Endothelial cell of umbilical vein (primary cell): ENCODE results near the gene CEACAM5. TPM values are rescaled to one million over a fixed set of nuclear protein-coding genes. Genes with fewer than 3 reads are reported as not detected.

Experiments
- BruUV-seq: library from RNA; stranded (reverse); fragments of 400-500 nt; replicated peaks from 2 replicates; lab custom pipeline; 2021; lab: Mats Ljungman, UMichigan
- CTCF ChIA-PET: fragments of 300-600, 350-600 bp; sonication (Branson Sonifier 250); formaldehyde crosslinking; loops from one replicate; lab custom pipeline; 2021; ENCODE audit warnings: antibody characterized with exemption, inconsistent platforms; lab: Charles Lee
- POLR2A ChIA-PET: fragments of 300-600, 350-600 bp; sonication (Branson Sonifier 250); formaldehyde crosslinking; loops from one replicate; lab custom pipeline; 2021; ENCODE audit warnings: antibody characterized with exemption, inconsistent platforms; lab: Charles Lee
- DNase-seq: peaks from one replicate; pipeline ENCODE4 v3.0.0-alpha.2; 2011; ENCODE audit warnings: low read depth, low spot score
- FAIRE-seq: peaks from 2 replicates; lab custom pipeline; 2011; peaks lifted over from hg19 to GRCh38; lab: Jason Lieb, UNC
- H2AFZ ChIP-seq: 2 replicates; pipeline ENCODE4 v1.6.0; 2012; ENCODE audit warnings: low read depth, low read length, control low read depth, inconsistent platforms
- H3K27ac ChIP-seq: 2 replicates; pipeline ENCODE4 v1.5.1; 2011; ENCODE audit warnings: low read depth, mild to moderate bottlenecking, control low read depth, low read length, moderate library complexity; ENCODE audit not compliant: insufficient read depth
- H3K27me3 ChIP-seq, 2 experiments: 2 replicates each; pipeline versions ENCODE4 v1.6.0 to v1.6.1; 2011; ENCODE audit warnings: low read length in 2 of 2, mixed read lengths in 1 of 2; ENCODE audit not compliant: control insufficient read depth in 2 of 2, insufficient read depth in 2 of 2
- H3K36me3 ChIP-seq, 2 experiments: 2 replicates in 1 of 2; 3 replicates in 1 of 2; pipeline ENCODE4 v1.5.1; 2011; ENCODE audit warnings: low read length in 2 of 2, mild to moderate bottlenecking in 1 of 2, moderate library complexity in 1 of 2; ENCODE audit not compliant: control insufficient read depth in 2 of 2, insufficient read depth in 2 of 2; ENCODE audit errors: extremely low read depth in 1 of 2
- H3K4me1 ChIP-seq: 3 replicates; pipeline ENCODE4 v1.5.1; 2011; ENCODE audit warnings: mild to moderate bottlenecking, low read length; ENCODE audit not compliant: control insufficient read depth, insufficient read depth; ENCODE audit errors: extremely low read depth
- H3K4me2 ChIP-seq: 2 replicates; pipeline ENCODE4 v1.6.1; 2011; ENCODE audit warnings: low read length, control low read depth, mixed read lengths; ENCODE audit not compliant: insufficient read depth
- H3K4me3 ChIP-seq, 3 experiments: fragments of 200-600 bp in 1 of 3; sonication (generic), shearing (Covaris generic) in 1 of 3; replicated peaks in 1 of 3; 2 replicates each; pipeline ENCODE4 v1.5.1; 2011 to 2016; ENCODE audit warnings: control low read depth in 3 of 3, low read length in 3 of 3, mild to moderate bottlenecking in 2 of 3, inconsistent platforms in 1 of 3, low read depth in 1 of 3, moderate library complexity in 1 of 3; ENCODE audit not compliant: insufficient read depth in 1 of 3
- H3K79me2 ChIP-seq: 2 replicates; pipeline ENCODE4 v1.6.0; 2012; ENCODE audit warnings: low read length, inconsistent platforms; ENCODE audit not compliant: control insufficient read depth, insufficient read depth
- H3K9ac ChIP-seq: replicated peaks from 2 replicates; pipeline ENCODE3; 2011; ENCODE audit warnings: low read length, control low read depth; ENCODE audit not compliant: insufficient read depth; ENCODE audit errors: extremely low read depth
- H3K9me1 ChIP-seq: replicated peaks from 3 replicates; pipeline ENCODE4 v1.6.0; 2011; ENCODE audit warnings: mild to moderate bottlenecking, low read length; ENCODE audit not compliant: control insufficient read depth, insufficient read depth; ENCODE audit errors: extremely low read depth
- H3K9me3 ChIP-seq: replicated peaks from 2 replicates; pipeline ENCODE4 v1.5.1; 2012; ENCODE audit warnings: low read length, inconsistent platforms; ENCODE audit not compliant: control insufficient read depth, insufficient read depth
- H4K20me1 ChIP-seq: replicated peaks from 2 replicates; pipeline ENCODE3; 2011; ENCODE audit warnings: mild to moderate bottlenecking, low read length; ENCODE audit not compliant: control insufficient read depth, insufficient read depth; ENCODE audit errors: extremely low read depth
- EZH2 ChIP-seq: IDR thresholded peaks from 2 replicates; pipeline ENCODE4 v1.6.1; 2012; ENCODE audit warnings: borderline replicate concordance, low read depth, mild to moderate bottlenecking, moderate library complexity, low read length, inconsistent platforms; ENCODE audit not compliant: severe bottlenecking
- FOS ChIP-seq: IDR thresholded peaks from 2 replicates; pipeline ENCODE4 v1.6.1; 2011; ENCODE audit warnings: mild to moderate bottlenecking, low read length, moderate library complexity, borderline replicate concordance; ENCODE audit not compliant: insufficient read depth
- GATA2 ChIP-seq: IDR thresholded peaks from 2 replicates; pipeline ENCODE4 v1.7.0; 2011; ENCODE audit warnings: low read depth, mild to moderate bottlenecking, moderate library complexity, mixed read lengths, low read length; ENCODE audit not compliant: insufficient read length, insufficient read depth
- JUN ChIP-seq: IDR thresholded peaks from 2 replicates; pipeline ENCODE4 v1.6.1; 2011; ENCODE audit warnings: borderline replicate concordance, low read depth; ENCODE audit not compliant: insufficient read length, insufficient read depth
- MYC ChIP-seq: IDR thresholded peaks from one replicate; pipeline ENCODE4 v1.6.1; 2011; ENCODE audit warnings: mild to moderate bottlenecking, low read depth, low read length
- POLR2A ChIP-seq: IDR thresholded peaks from 2 replicates; pipeline ENCODE4 v1.6.1; 2012; ENCODE audit warnings: low read depth, mild to moderate bottlenecking, control low read depth, low read length
- POLR2AphosphoS5 ChIP-seq: IDR thresholded peaks from 2 replicates; pipeline ENCODE4 v1.6.1; 2012; ENCODE audit warnings: low read depth, mild to moderate bottlenecking, control low read depth, low read length, moderate library complexity; ENCODE audit not compliant: insufficient read depth
- dilution Hi-C: fragments of 300-500 bp; cut with MboI; formaldehyde crosslinking; loops from one replicate; pipeline ENCODE4 v1.15.0; 2019; ENCODE audit warnings: low sequenced_read_pairs; ENCODE audit not compliant: extremely low pct_ligation_motif_present
- intact Hi-C: fragments of 100-400 bp; cut with micrococcal nuclease; formaldehyde crosslinking; loops from one replicate; pipeline ENCODE4 v1.10.0; 2022
- polyA plus RNA-seq, 4 experiments: library from polyadenylated mRNA; depleted of rRNA in 3 of 4; stranded (reverse) in 3 of 4; unstranded in 1 of 4; fragments of >200 nt; gene quantifications; 2 replicates each; pipeline versions ENCODE4 v1.2.1 to v1.2.3, GENCODE V29; 2011 to 2012; ENCODE audit warnings: missing spikeins in 1 of 4
- total RNA-seq: library from RNA; stranded (reverse); gene quantifications from 2 replicates; pipeline ENCODE4 v1.2.3, GENCODE V29; 2021
- TF ChIP-seq, protein P1 (sequence below): IDR thresholded peaks from 2 replicates; pipeline ENCODE4 v1.6.1; 2011; ENCODE audit not compliant: insufficient read depth, insufficient read length
- TF ChIP-seq, protein P2 (sequence below), 2 donors: IDR thresholded peaks; 1 replicate in 1 of 2; 2 replicates in 1 of 2; pipeline ENCODE4 v1.5.1; 2011; ENCODE audit warnings: low read length in 2 of 2, mild to moderate bottlenecking in 2 of 2, moderate library complexity in 2 of 2, control low read depth in 1 of 2, inconsistent platforms in 1 of 2, low read depth in 1 of 2; ENCODE audit not compliant: insufficient read depth in 1 of 2; ENCODE audit errors: extremely low read depth in 1 of 2

CEACAM5 gene
- total and polyA plus RNA-seq, 2 donors (not counting 3 experiments of a cell fraction or from before 2014, with no cell fraction given) = not detected

DNA sequence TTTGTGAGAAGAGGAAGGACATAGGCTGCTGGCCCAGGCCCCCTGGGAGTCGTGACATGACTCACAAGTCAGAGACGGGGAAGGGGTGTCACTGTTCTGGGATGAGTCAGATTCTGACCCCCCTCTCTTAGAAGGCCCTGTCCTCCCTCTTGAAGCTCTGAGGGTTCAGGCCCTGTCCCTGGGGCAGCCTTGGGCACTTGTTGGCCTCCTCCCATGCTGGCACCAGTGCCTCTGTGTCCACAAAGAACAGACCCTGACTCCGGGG is 17.7 kb upstream of the CEACAM5 start:
- H3K4me1 ChIP-seq = no peaks in the 10 kb centered on the region
- CTCF ChIA-PET = interaction anchor here (0.6 to 3.3 kb wide), 11 partner anchors 8 to 143 kb away, joined by 3 to 45 read pairs (median 3); no protein-coding TSS in a partner anchor
- no peak overlapping the region for H3K4me2 ChIP-seq
- POLR2A ChIA-PET = no interaction called here
- H3K27ac ChIP-seq = no peak overlapping the region
- no peak overlapping the region for H3K4me3 ChIP-seq
- H3K9ac ChIP-seq = no peak overlapping the region
- no peaks in the 10 kb centered on the region for H4K20me1 ChIP-seq
- intact Hi-C loops (loop anchor here (2.0 kb wide), 1 partner anchor 48 kb away; no protein-coding TSS in a partner anchor), dilution Hi-C loops (no loop called here)
- H3K9me1 ChIP-seq = no peaks in the 10 kb centered on the region
- TF ChIP-seq EZH2 (no peak), POLR2A (no peak), FOS (no peak), MYC (no peak), POLR2AphosphoS5 (no peak), JUN (no peak), GATA2 (no peak)
- TF ChIP-seq, protein P1, sequence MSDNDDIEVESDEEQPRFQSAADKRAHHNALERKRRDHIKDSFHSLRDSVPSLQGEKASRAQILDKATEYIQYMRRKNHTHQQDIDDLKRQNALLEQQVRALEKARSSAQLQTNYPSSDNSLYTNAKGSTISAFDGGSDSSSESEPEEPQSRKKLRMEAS = no peak
- TF ChIP-seq, protein P2, sequence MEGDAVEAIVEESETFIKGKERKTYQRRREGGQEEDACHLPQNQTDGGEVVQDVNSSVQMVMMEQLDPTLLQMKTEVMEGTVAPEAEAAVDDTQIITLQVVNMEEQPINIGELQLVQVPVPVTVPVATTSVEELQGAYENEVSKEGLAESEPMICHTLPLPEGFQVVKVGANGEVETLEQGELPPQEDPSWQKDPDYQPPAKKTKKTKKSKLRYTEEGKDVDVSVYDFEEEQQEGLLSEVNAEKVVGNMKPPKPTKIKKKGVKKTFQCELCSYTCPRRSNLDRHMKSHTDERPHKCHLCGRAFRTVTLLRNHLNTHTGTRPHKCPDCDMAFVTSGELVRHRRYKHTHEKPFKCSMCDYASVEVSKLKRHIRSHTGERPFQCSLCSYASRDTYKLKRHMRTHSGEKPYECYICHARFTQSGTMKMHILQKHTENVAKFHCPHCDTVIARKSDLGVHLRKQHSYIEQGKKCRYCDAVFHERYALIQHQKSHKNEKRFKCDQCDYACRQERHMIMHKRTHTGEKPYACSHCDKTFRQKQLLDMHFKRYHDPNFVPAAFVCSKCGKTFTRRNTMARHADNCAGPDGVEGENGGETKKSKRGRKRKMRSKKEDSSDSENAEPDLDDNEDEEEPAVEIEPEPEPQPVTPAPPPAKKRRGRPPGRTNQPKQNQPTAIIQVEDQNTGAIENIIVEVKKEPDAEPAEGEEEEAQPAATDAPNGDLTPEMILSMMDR (IDR thresholded peaks at IDR 0.05; ENCODE audit: extremely low read depth in 1 of 2, insufficient read depth in 1 of 2, low read depth in 1 of 2, low read length in 2 of 2) = no peak
- FAIRE-seq (no peak), DNase-seq (no peak)
- no TSS peak for BruUV-seq
- no peaks in the 10 kb centered on the region for H3K79me2 ChIP-seq
- H2AFZ ChIP-seq = no peak overlapping the region
- H3K27me3 ChIP-seq = peaks cover 0 to 2% of the 10 kb centered on the region in 2 experiments
- no peaks in the 10 kb centered on the region for H3K9me3 ChIP-seq
- no peaks in the 10 kb centered on the region for H3K36me3 ChIP-seq
